HCT116 (cell line): ENCODE data around the gene FLT3.

ENCODE experiments used
- POLR2A ChIP-seq: IDR thresholded peaks from 2 replicates; pipeline ENCODE4 v1.7.0; 2011; ENCODE audit warnings: borderline replicate concordance; ENCODE audit not compliant: insufficient read depth, insufficient read length; ENCODE audit errors: extremely low read depth
- POLR2AphosphoS5 ChIP-seq: IDR thresholded peaks from 2 replicates; pipeline ENCODE4 v1.6.1; 2011; ENCODE audit warnings: mild to moderate bottlenecking, low read depth, low read length, moderate library complexity
- TCF7L2 ChIP-seq: IDR thresholded peaks from 2 replicates; pipeline ENCODE4 v1.7.0; 2011; ENCODE audit warnings: borderline replicate concordance, inconsistent platforms; ENCODE audit not compliant: insufficient read depth, insufficient read length; ENCODE audit errors: extremely low read depth
- YY1 ChIP-seq: IDR thresholded peaks from 2 replicates; pipeline ENCODE4 v1.6.1; 2011; ENCODE audit warnings: low read length, low read depth, moderate library complexity, mild to moderate bottlenecking; ENCODE audit not compliant: insufficient replicate concordance; ENCODE audit errors: extremely low read depth
- TF ChIP-seq, protein P1 (sequence below): IDR thresholded peaks from 2 replicates; pipeline ENCODE4 v1.6.1; 2012; ENCODE audit warnings: low read depth
- TF ChIP-seq, protein P2 (sequence below), 3 experiments: fragments of 200-600 bp in 1 of 3; sonication (generic) in 1 of 3; IDR thresholded peaks in 2 of 3; conservative IDR thresholded peaks in 1 of 3; 2 replicates each; pipeline ENCODE4 v1.5.1; 2012 to 2017; ENCODE audit warnings: low read depth in 2 of 3, low read length in 2 of 3, antibody characterized with exemption in 1 of 3, borderline replicate concordance in 1 of 3, control low read depth in 1 of 3, mild to moderate bottlenecking in 1 of 3, mixed read lengths in 1 of 3, mixed run types in 1 of 3, moderate library complexity in 1 of 3; ENCODE audit not compliant: insufficient read depth in 1 of 3
- TF ChIP-seq, protein P3 (sequence below): IDR thresholded peaks from 2 replicates; pipeline ENCODE4 v1.6.1; 2012

DNA sequence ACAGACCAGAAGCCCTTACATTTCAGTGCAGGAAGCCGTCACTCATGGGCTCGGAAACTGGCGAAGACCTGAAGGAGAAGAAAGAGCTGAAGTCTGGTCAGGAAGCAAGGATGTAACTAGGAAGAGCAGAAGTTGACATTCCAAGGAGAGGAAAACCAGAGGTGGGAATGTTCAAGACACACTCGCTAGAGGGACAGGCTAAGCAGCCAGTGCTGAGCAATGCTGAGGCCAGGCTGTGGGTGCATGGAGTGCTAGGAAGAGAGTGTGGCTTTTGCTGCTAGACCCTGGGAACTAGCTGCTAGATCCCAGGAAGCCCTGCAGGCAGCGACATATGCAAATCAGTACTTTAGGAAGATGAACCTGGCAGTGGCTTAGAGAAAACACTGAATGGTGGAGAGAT, 99.8 kb downstream of the FLT3 start:
- TF ChIP-seq, protein P1, sequence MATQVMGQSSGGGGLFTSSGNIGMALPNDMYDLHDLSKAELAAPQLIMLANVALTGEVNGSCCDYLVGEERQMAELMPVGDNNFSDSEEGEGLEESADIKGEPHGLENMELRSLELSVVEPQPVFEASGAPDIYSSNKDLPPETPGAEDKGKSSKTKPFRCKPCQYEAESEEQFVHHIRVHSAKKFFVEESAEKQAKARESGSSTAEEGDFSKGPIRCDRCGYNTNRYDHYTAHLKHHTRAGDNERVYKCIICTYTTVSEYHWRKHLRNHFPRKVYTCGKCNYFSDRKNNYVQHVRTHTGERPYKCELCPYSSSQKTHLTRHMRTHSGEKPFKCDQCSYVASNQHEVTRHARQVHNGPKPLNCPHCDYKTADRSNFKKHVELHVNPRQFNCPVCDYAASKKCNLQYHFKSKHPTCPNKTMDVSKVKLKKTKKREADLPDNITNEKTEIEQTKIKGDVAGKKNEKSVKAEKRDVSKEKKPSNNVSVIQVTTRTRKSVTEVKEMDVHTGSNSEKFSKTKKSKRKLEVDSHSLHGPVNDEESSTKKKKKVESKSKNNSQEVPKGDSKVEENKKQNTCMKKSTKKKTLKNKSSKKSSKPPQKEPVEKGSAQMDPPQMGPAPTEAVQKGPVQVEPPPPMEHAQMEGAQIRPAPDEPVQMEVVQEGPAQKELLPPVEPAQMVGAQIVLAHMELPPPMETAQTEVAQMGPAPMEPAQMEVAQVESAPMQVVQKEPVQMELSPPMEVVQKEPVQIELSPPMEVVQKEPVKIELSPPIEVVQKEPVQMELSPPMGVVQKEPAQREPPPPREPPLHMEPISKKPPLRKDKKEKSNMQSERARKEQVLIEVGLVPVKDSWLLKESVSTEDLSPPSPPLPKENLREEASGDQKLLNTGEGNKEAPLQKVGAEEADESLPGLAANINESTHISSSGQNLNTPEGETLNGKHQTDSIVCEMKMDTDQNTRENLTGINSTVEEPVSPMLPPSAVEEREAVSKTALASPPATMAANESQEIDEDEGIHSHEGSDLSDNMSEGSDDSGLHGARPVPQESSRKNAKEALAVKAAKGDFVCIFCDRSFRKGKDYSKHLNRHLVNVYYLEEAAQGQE: no peak
- TF ChIP-seq, protein P2, sequence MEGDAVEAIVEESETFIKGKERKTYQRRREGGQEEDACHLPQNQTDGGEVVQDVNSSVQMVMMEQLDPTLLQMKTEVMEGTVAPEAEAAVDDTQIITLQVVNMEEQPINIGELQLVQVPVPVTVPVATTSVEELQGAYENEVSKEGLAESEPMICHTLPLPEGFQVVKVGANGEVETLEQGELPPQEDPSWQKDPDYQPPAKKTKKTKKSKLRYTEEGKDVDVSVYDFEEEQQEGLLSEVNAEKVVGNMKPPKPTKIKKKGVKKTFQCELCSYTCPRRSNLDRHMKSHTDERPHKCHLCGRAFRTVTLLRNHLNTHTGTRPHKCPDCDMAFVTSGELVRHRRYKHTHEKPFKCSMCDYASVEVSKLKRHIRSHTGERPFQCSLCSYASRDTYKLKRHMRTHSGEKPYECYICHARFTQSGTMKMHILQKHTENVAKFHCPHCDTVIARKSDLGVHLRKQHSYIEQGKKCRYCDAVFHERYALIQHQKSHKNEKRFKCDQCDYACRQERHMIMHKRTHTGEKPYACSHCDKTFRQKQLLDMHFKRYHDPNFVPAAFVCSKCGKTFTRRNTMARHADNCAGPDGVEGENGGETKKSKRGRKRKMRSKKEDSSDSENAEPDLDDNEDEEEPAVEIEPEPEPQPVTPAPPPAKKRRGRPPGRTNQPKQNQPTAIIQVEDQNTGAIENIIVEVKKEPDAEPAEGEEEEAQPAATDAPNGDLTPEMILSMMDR (IDR thresholded peaks at IDR 0.05 in 2 of 3, conservative IDR thresholded peaks at IDR 0.05 in 1 of 3; ENCODE audit: borderline replicate concordance in 1 of 3, insufficient read depth in 1 of 3, low read depth in 2 of 3, low read length in 2 of 3): no peak
- TF ChIP-seq TCF7L2 (no peak), POLR2AphosphoS5 (no peak), YY1 (no peak), POLR2A (no peak)
- TF ChIP-seq, protein P3, sequence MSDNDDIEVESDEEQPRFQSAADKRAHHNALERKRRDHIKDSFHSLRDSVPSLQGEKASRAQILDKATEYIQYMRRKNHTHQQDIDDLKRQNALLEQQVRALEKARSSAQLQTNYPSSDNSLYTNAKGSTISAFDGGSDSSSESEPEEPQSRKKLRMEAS: no peak
